ENCODE data around the gene CCNA2.

DNA sequence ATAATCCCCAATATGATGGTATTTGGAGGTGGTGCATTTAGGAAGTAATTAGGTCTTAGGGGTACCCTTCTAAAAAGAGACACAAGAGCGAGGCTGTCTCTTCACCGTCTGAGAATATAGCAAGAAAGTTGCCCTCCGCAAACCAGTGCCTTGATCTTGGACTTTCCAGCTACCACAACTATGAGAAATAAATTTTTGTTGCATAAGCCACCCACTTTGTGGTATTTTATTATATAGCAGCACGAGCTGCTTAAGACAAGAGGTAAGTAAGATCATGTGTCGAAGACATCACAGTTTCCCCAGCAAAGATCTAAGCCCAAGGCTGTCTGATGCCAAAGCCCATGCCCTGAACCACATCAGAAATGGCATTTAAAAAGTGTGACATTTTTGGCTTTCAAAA, 32.2 kb downstream of the CCNA2 start:
- TF ChIP-seq, protein P1, sequence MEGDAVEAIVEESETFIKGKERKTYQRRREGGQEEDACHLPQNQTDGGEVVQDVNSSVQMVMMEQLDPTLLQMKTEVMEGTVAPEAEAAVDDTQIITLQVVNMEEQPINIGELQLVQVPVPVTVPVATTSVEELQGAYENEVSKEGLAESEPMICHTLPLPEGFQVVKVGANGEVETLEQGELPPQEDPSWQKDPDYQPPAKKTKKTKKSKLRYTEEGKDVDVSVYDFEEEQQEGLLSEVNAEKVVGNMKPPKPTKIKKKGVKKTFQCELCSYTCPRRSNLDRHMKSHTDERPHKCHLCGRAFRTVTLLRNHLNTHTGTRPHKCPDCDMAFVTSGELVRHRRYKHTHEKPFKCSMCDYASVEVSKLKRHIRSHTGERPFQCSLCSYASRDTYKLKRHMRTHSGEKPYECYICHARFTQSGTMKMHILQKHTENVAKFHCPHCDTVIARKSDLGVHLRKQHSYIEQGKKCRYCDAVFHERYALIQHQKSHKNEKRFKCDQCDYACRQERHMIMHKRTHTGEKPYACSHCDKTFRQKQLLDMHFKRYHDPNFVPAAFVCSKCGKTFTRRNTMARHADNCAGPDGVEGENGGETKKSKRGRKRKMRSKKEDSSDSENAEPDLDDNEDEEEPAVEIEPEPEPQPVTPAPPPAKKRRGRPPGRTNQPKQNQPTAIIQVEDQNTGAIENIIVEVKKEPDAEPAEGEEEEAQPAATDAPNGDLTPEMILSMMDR (IDR thresholded peaks at IDR 0.05; ENCODE audit: low read length): no peak
- no peak for TF ChIP-seq EZH2 (IDR thresholded peaks at IDR 0.05; ENCODE audit: borderline replicate concordance, low read length)
